Astrocyte (in vitro differentiated cells and primary cell): Measurements from ENCODE around the gene RNU7-1. TPM values are rescaled to one million over a fixed set of nuclear protein-coding genes. Genes with fewer than 3 reads are reported as not detected.

Experiments
- DNase-seq: peaks from one replicate; pipeline ENCODE4 v3.0.0-alpha.2; 2010; ENCODE audit warnings: low read depth
- FAIRE-seq: peaks from 2 replicates; lab custom pipeline; 2011; peaks lifted over from hg19 to GRCh38; lab: Jason Lieb, UNC
- H2AFZ ChIP-seq: 2 replicates; pipeline ENCODE4 v1.6.0; 2012; ENCODE audit warnings: low read depth, low read length, inconsistent platforms
- H3K27ac ChIP-seq: 2 replicates; pipeline ENCODE4 v1.5.1; 2011; ENCODE audit warnings: low read depth, low read length, inconsistent platforms
- H3K27me3 ChIP-seq: 2 replicates; pipeline ENCODE4 v1.6.0; 2011; ENCODE audit warnings: low read length, inconsistent platforms; ENCODE audit not compliant: insufficient read depth
- H3K36me3 ChIP-seq: 2 replicates; pipeline ENCODE4 v1.5.1; 2011; ENCODE audit warnings: low read length, inconsistent platforms; ENCODE audit not compliant: insufficient read depth
- H3K4me1 ChIP-seq: 2 replicates; pipeline ENCODE4 v1.5.1; 2011; ENCODE audit warnings: low read length, inconsistent platforms; ENCODE audit not compliant: insufficient read depth
- H3K4me2 ChIP-seq: 2 replicates; pipeline ENCODE4 v1.6.0; 2012; ENCODE audit warnings: low read length, inconsistent platforms
- H3K4me3 ChIP-seq: 2 replicates; pipeline ENCODE4 v1.5.1; 2011; ENCODE audit warnings: low read depth, mild to moderate bottlenecking, low read length, inconsistent platforms; ENCODE audit not compliant: insufficient read depth
- H3K79me2 ChIP-seq: 2 replicates; pipeline ENCODE4 v1.6.0; 2012; ENCODE audit warnings: mild to moderate bottlenecking, low read length, inconsistent platforms; ENCODE audit not compliant: insufficient read depth
- H3K9ac ChIP-seq: 2 replicates; pipeline ENCODE4 v1.6.0; 2012; ENCODE audit warnings: mild to moderate bottlenecking, low read length, inconsistent platforms
- H3K9me3 ChIP-seq: 2 replicates; pipeline ENCODE4 v1.5.1; 2012; ENCODE audit warnings: low read depth, mild to moderate bottlenecking, low read length, inconsistent platforms; ENCODE audit not compliant: insufficient read depth
- H4K20me1 ChIP-seq: 2 replicates; pipeline ENCODE4 v1.6.0; 2012; ENCODE audit warnings: low read length, inconsistent platforms; ENCODE audit not compliant: insufficient read depth
- H3K27ac Mint-ChIP-seq: one replicate; pipeline ENCODE4 v1.8.0; 2021; ENCODE audit warnings: mild to moderate bottlenecking, mixed read lengths; ENCODE audit not compliant: unreplicated experiment
- H3K27me3 Mint-ChIP-seq: one replicate; pipeline ENCODE4 v1.8.0; 2021; ENCODE audit warnings: low read depth, mixed read lengths; ENCODE audit not compliant: unreplicated experiment
- H3K36me3 Mint-ChIP-seq: one replicate; pipeline ENCODE4 v1.8.0; 2021; ENCODE audit warnings: low read depth, mixed read lengths; ENCODE audit not compliant: unreplicated experiment
- H3K4me1 Mint-ChIP-seq: one replicate; pipeline ENCODE4 v1.8.0; 2021; ENCODE audit warnings: low read depth, mixed read lengths; ENCODE audit not compliant: unreplicated experiment
- H3K4me3 Mint-ChIP-seq: one replicate; pipeline ENCODE4 v1.8.0; 2021; ENCODE audit warnings: mild to moderate bottlenecking, moderate library complexity, mixed read lengths; ENCODE audit not compliant: unreplicated experiment
- H3K9me3 Mint-ChIP-seq: one replicate; pipeline ENCODE4 v1.8.0; 2021; ENCODE audit warnings: mild to moderate bottlenecking, mixed read lengths; ENCODE audit not compliant: unreplicated experiment
- CTCF ChIP-seq: IDR thresholded peaks from 2 replicates; pipeline ENCODE4 v1.5.1; 2011; ENCODE audit warnings: low read depth, mild to moderate bottlenecking, inconsistent platforms, low read length, moderate library complexity; ENCODE audit not compliant: insufficient read depth
- EZH2 ChIP-seq: IDR thresholded peaks from 2 replicates; pipeline ENCODE4 v1.6.1; 2012; ENCODE audit warnings: mild to moderate bottlenecking, low read length, inconsistent platforms; ENCODE audit not compliant: insufficient read depth
- microRNA-seq: library from miRNA; unstranded; fragments of <30 nt; microRNA quantifications from one replicate; pipeline ENCODE4 v1.2.0, GENCODE V29; 2020
- total RNA-seq: library from RNA; stranded (reverse); gene quantifications from 2 replicates; pipeline ENCODE4 v1.2.1, GENCODE V29; 2021

Gene RNU7-1
- total RNA-seq, 1 donor from 2014 or later = not detected

- no peaks in the 10 kb centered on the region for H3K4me1 Mint-ChIP-seq
- H2AFZ ChIP-seq = no peak overlapping the region
- no peaks in the 10 kb centered on the region for H4K20me1 ChIP-seq
- H3K9me3 ChIP-seq = no peaks in the 10 kb centered on the region
- DNase-seq (no peak), FAIRE-seq (no peak)
- H3K4me3 Mint-ChIP-seq = no peak overlapping the region
- peaks cover 6% of the 10 kb centered on the region for H3K36me3 ChIP-seq
- no peak overlapping the region for H3K4me3 ChIP-seq
- H3K36me3 Mint-ChIP-seq = peaks cover 3% of the 10 kb centered on the region
- H3K9ac ChIP-seq = no peak overlapping the region
- H3K27ac ChIP-seq = no peak overlapping the region
- H3K27ac Mint-ChIP-seq = no peak overlapping the region
- H3K4me1 ChIP-seq = no peaks in the 10 kb centered on the region
- no peaks in the 10 kb centered on the region for H3K27me3 Mint-ChIP-seq
- no peaks in the 10 kb centered on the region for H3K27me3 ChIP-seq
- no peak overlapping the region for H3K4me2 ChIP-seq
- H3K9me3 Mint-ChIP-seq = no peaks in the 10 kb centered on the region
- H3K79me2 ChIP-seq = no peaks in the 10 kb centered on the region
- TF ChIP-seq CTCF = no peak
- TF ChIP-seq EZH2 = no peak
These were observed 44.4 kb downstream of the RNU7-1 start for GRCh38 chr12:6987956-6988553.

Small RNA genes lying within 50 kb of the gene (microRNA-seq; reads per million reads assigned to microRNA genes)
- 1,252 reads per million, percentile 84 among the genes with 10 or more reads in this experiment for gene MIR141
- 11,742 reads per million, percentile 96 among the genes with 10 or more reads in this experiment for gene MIR200C

Other genes with a start within 250 kb of the RNU7-1 start
- 3.1 and 3.6 TPM in 2 replicates for gene PIANP, start 243.0 kb upstream of the RNU7-1 start, total RNA-seq
- gene COPS7A, start 219.8 kb upstream of the RNU7-1 start, total RNA-seq = 47.3 and 51.5 TPM in 2 replicates
- gene MLF2, start 190.7 kb upstream of the RNU7-1 start, total RNA-seq = 302 and 316 TPM in 2 replicates
- gene PTMS, start 177.5 kb upstream of the RNU7-1 start, total RNA-seq = 504 and 510 TPM in 2 replicates
- 2.0 TPM in 2 replicates for gene LAG3, start 171.3 kb upstream of the RNU7-1 start, total RNA-seq
- 0.54 and 0.72 TPM in 2 replicates for gene CD4, start 154.3 kb upstream of the RNU7-1 start, total RNA-seq
- 6.0 and 6.2 TPM in 2 replicates for gene GPR162, start 122.0 kb upstream of the RNU7-1 start, total RNA-seq
- gene P3H3, start 115.4 kb upstream of the RNU7-1 start, total RNA-seq = 101 and 123 TPM in 2 replicates
- 14.5 and 16.6 TPM in 2 replicates for gene GNB3, start 102.9 kb upstream of the RNU7-1 start, total RNA-seq
- 2.3 and 3.2 TPM in 2 replicates for gene CDCA3, start 92.5 kb upstream of the RNU7-1 start, total RNA-seq
- 144 and 146 TPM in 2 replicates for gene USP5, start 91.7 kb upstream of the RNU7-1 start, total RNA-seq
- gene TPI1, start 76.3 kb upstream of the RNU7-1 start, total RNA-seq = 722 and 791 TPM in 2 replicates
- 4.9 and 6.2 TPM in 2 replicates for gene SPSB2, start 70.5 kb upstream of the RNU7-1 start, total RNA-seq
- 5.0 and 5.2 TPM in 2 replicates for gene LRRC23, start 39.0 kb upstream of the RNU7-1 start, total RNA-seq
- gene ENO2, start 29.2 kb upstream of the RNU7-1 start, total RNA-seq = 46.4 and 47.7 TPM in 2 replicates
- 94.9 and 97.8 TPM in 2 replicates for gene ATN1, start 15.9 kb upstream of the RNU7-1 start, total RNA-seq
- 117 and 123 TPM in 2 replicates for gene C12orf57, start 206 bp downstream of the RNU7-1 start, total RNA-seq
- gene PTPN6, start 7.5 kb downstream of the RNU7-1 start, total RNA-seq = 5.2 and 8.9 TPM in 2 replicates
- gene PHB2, start 26.8 kb downstream of the RNU7-1 start, total RNA-seq = 171 and 176 TPM in 2 replicates
- gene EMG1, start 27.1 kb downstream of the RNU7-1 start, total RNA-seq = 38.6 and 39.1 TPM in 2 replicates
- gene LPCAT3, start 74.7 kb downstream of the RNU7-1 start, total RNA-seq = 26.2 and 27.6 TPM in 2 replicates
- 5.2 and 6.2 TPM in 2 replicates for gene C1S, start 116.9 kb downstream of the RNU7-1 start, total RNA-seq
- gene C1R, start 148.6 kb downstream of the RNU7-1 start, total RNA-seq = 0.86 and 1.6 TPM in 2 replicates
- 11.0 and 12.1 TPM in 2 replicates for gene C1RL, start 165.4 kb downstream of the RNU7-1 start, total RNA-seq
- gene RBP5, start 185.1 kb downstream of the RNU7-1 start, total RNA-seq = not detected in 2 replicates
- gene CLSTN3, start 186.6 kb downstream of the RNU7-1 start, total RNA-seq = 26.7 and 29.6 TPM in 2 replicates
- gene PEX5, start 245.9 kb downstream of the RNU7-1 start, total RNA-seq = 21.5 and 22.5 TPM in 2 replicates